HepG2 (cell line): Measurements from ENCODE around the gene ZNF554. TPM values are rescaled to one million over a fixed set of nuclear protein-coding genes. Genes with fewer than 3 reads are reported as not detected.

Experiments used
- ATAC-seq: fragments of 200-7000 bp; cut with Tn5 transposase; 3 replicates; pipeline ENCODE4 v1.9.1; 2020; ENCODE audit warnings: mild to moderate bottlenecking, moderate library complexity
- BruUV-seq: library from RNA; stranded (reverse); fragments of 400-500 nt; replicated peaks from 2 replicates; lab custom pipeline; 2021; lab: Mats Ljungman, UMichigan
- CTCF ChIA-PET: fragments of 300-600 bp; formaldehyde crosslinking; extraction: SDS; loops from one replicate; lab custom pipeline; 2021; ENCODE audit warnings: low total read pairs, inconsistent platforms, low intra/inter-chr PET ratio; lab: Yijun Ruan, JAX
- POLR2A ChIA-PET: fragments of 350-600 bp; sonication (Branson Sonifier 250); formaldehyde crosslinking; loops from one replicate; lab custom pipeline; 2020; ENCODE audit warnings: antibody characterized with exemption, inconsistent platforms; lab: Yijun Ruan, JAX
- DNase-seq: peaks from one replicate; pipeline ENCODE4 v3.0.0-alpha.2; 2015; ENCODE audit warnings: low spot score
- FAIRE-seq: peaks from 3 replicates; lab custom pipeline; 2011; peaks lifted over from hg19 to GRCh38; lab: Jason Lieb, UNC
- H2AFZ ChIP-seq: one replicate; pipeline ENCODE4 v1.6.1; 2011; ENCODE audit warnings: low read length, inconsistent platforms
- H3K27ac ChIP-seq: fragments of 300-600 bp; 3 replicates; pipeline ENCODE4 v1.8.0; 2011; ENCODE audit warnings: mixed run types, mild to moderate bottlenecking, mixed read lengths, low read length, inconsistent platforms; ENCODE audit not compliant: insufficient read depth; ENCODE audit errors: extremely low read length
- H3K27me3 ChIP-seq, 2 experiments: fragments of 200-600 bp in 1 of 2; 2 replicates in 1 of 2; 3 replicates in 1 of 2; pipeline versions ENCODE4 v1.6.0 to v1.8.0; 2011; ENCODE audit warnings: low read length in 2 of 2, mild to moderate bottlenecking in 2 of 2, moderate library complexity in 2 of 2, inconsistent platforms in 1 of 2; ENCODE audit not compliant: insufficient read depth in 2 of 2, control insufficient read depth in 1 of 2
- H3K36me3 ChIP-seq, 2 experiments: fragments of 200-600 bp in 1 of 2; replicated peaks in 1 of 2; 2 replicates in 1 of 2; 3 replicates in 1 of 2; pipeline versions ENCODE4 v1.5.1 to v1.8.0; 2011; ENCODE audit warnings: low read length in 2 of 2, inconsistent platforms in 1 of 2; ENCODE audit not compliant: insufficient read depth in 2 of 2, control insufficient read depth in 1 of 2
- H3K4me1 ChIP-seq: 2 replicates; pipeline ENCODE4 v1.5.1; 2012; ENCODE audit warnings: low read length, inconsistent platforms; ENCODE audit not compliant: insufficient read depth
- H3K4me2 ChIP-seq: 2 replicates; pipeline ENCODE4 v1.6.0; 2011; ENCODE audit warnings: low read depth, low read length, inconsistent platforms
- H3K4me3 ChIP-seq, 3 experiments: fragments of 200-600 bp in 1 of 3; sonication (generic), shearing (Covaris generic) in 1 of 3; replicated peaks in 1 of 3; 2 replicates each; pipeline ENCODE4 v1.5.1; 2011 to 2016; ENCODE audit warnings: low read length in 3 of 3, inconsistent platforms in 2 of 3, low read depth in 2 of 3, mild to moderate bottlenecking in 2 of 3, control low read depth in 1 of 3, mixed read lengths in 1 of 3; ENCODE audit not compliant: insufficient read depth in 1 of 3
- H3K79me2 ChIP-seq: one replicate; pipeline ENCODE4 v1.6.1; 2011; ENCODE audit warnings: low read length, inconsistent platforms; ENCODE audit not compliant: insufficient read depth
- H3K9ac ChIP-seq: 2 replicates; pipeline ENCODE4 v1.6.0; 2011; ENCODE audit warnings: mild to moderate bottlenecking, low read depth, low read length, inconsistent platforms; ENCODE audit not compliant: insufficient read depth
- H3K9me3 ChIP-seq: 2 replicates; pipeline ENCODE4 v1.5.1; 2012; ENCODE audit warnings: mild to moderate bottlenecking, low read length
- H4K20me1 ChIP-seq: 2 replicates; pipeline ENCODE4 v1.6.0; 2011; ENCODE audit warnings: inconsistent platforms, mild to moderate bottlenecking, low read length, moderate library complexity; ENCODE audit not compliant: insufficient read depth
- ARID3A ChIP-seq: IDR thresholded peaks from 2 replicates; pipeline ENCODE4 v1.6.1; 2012; ENCODE audit warnings: low read depth, low read length, improper control_type of control experiment
- GLMP ChIP-seq: sonication (generic); formaldehyde crosslinking; IDR thresholded peaks from 2 replicates; pipeline ENCODE4 v1.9.0; 2021; ENCODE audit warnings: missing genetic modification reagents, mild to moderate bottlenecking, borderline replicate concordance
- HOXA5 ChIP-seq: sonication (generic); formaldehyde crosslinking; IDR thresholded peaks from 2 replicates; pipeline ENCODE4 v1.4.0; 2020; ENCODE audit warnings: missing genetic modification reagents
- JUN ChIP-seq: sonication (generic); formaldehyde crosslinking; IDR thresholded peaks from 2 replicates; pipeline ENCODE4 v1.4.0; 2020; ENCODE audit warnings: mild to moderate bottlenecking, missing genetic modification reagents
- MYPOP ChIP-seq: sonication (generic); formaldehyde crosslinking; IDR thresholded peaks from 2 replicates; pipeline ENCODE4 v1.8.1; 2023; ENCODE audit warnings: mild to moderate bottlenecking, moderate library complexity, missing genetic modification reagents
- TFDP2 ChIP-seq: sonication (generic); formaldehyde crosslinking; IDR thresholded peaks from 2 replicates; pipeline ENCODE4 v1.4.0; 2020; ENCODE audit warnings: missing genetic modification reagents
- U2AF1 ChIP-seq: fragments of 200-400 bp; formaldehyde crosslinking; optimal IDR thresholded peaks from 2 replicates; pipeline ENCODE3; 2017; ENCODE audit warnings: mild to moderate bottlenecking, low read depth, low read length
- ZFP41 ChIP-seq: sonication (generic); formaldehyde crosslinking; IDR thresholded peaks from 2 replicates; pipeline ENCODE4 v1.4.0; 2020; ENCODE audit warnings: mild to moderate bottlenecking, missing genetic modification reagents, borderline replicate concordance
- ZNF552 ChIP-seq: sonication (generic); formaldehyde crosslinking; IDR thresholded peaks from 2 replicates; pipeline ENCODE4 v1.9.0; 2022; ENCODE audit warnings: missing genetic modification reagents, mild to moderate bottlenecking, borderline replicate concordance
- ZNF609 ChIP-seq: sonication (generic); formaldehyde crosslinking; IDR thresholded peaks from 2 replicates; pipeline ENCODE4 v1.4.0; 2020; ENCODE audit warnings: mild to moderate bottlenecking, missing genetic modification reagents, borderline replicate concordance
- WGBS: methylation state at CpG from one replicate; pipeline ENCODE4 v1.1.6; 2017; ENCODE audit warnings: low lambda C conversion rate; 5-methylcytosine and 5-hydroxymethylcytosine counted together
- in situ Hi-C: cut with HindIII; loops from 2 replicates; pipeline ENCODE4 v1.10.0; 2017; ENCODE audit warnings: low pct_unique_long_range_greater_than_20kb; ENCODE audit not compliant: extremely low pct_ligation_motif_present
- intact Hi-C: fragments of 100-400 bp; cut with micrococcal nuclease; formaldehyde crosslinking; loops from one replicate; pipeline ENCODE4 v1.10.0; 2022; ENCODE audit not compliant: unreplicated experiment
- polyA plus RNA-seq, 8 experiments: library from polyadenylated mRNA; depleted of rRNA in 3 of 8; stranded (reverse) in 7 of 8; unstranded in 1 of 8; fragments of >200 nt; fragmentation: Illumina TruSeq in 4 of 8; extraction: Trizol in 4 of 8; gene quantifications; 2 replicates each; pipeline versions ENCODE4 v1.2.1 to v1.2.3, GENCODE V29; 2011 to 2016; ENCODE audit warnings: low read depth in 4 of 8, missing spikeins in 1 of 8, mixed read lengths in 1 of 8; ENCODE audit not compliant: insufficient read depth in 1 of 8
- total RNA-seq, 5 experiments: library from RNA; depleted of rRNA; stranded (reverse); fragments of >200 nt; fragmentation: Illumina TruSeq; extraction: Trizol; gene quantifications; 2 replicates each; pipeline ENCODE4 v1.2.3, GENCODE V29; 2016; ENCODE audit warnings: low read depth in 1 of 5

ZNF554 gene
- total and polyA plus RNA-seq, 2 of the 13 experiments (the other 11 are each of a cell fraction or from before 2014, with no cell fraction given) = 2.2 to 2.7 TPM

GRCh38 chr19:2793126-2793525, 26.5 kb upstream of the ZNF554 start:
- Histone ChIP-seq H4K20me1 (peaks cover 15% of the 10 kb centered on the region), H3K9ac (no peak overlapping the region), H3K27me3 (no peaks in the 10 kb centered on the region), H3K4me2 (no peak overlapping the region), H3K27ac (no peak overlapping the region), H3K36me3 (peaks cover 20 to 57% of the 10 kb centered on the region in 2 experiments), H3K4me3 (no peak overlapping the region), H3K9me3 (no peaks in the 10 kb centered on the region), H3K4me1 (peaks cover 35% of the 10 kb centered on the region), H3K79me2 (peaks cover 11% of the 10 kb centered on the region)
- no peak for DNase-seq
- BruUV-seq = no TSS peak
- 100% methylated on average over 7 of the region's 7 CpGs for WGBS
- FAIRE-seq = no peak
- POLR2A ChIA-PET = no interaction called here
- CTCF ChIA-PET = no interaction called here
- in situ Hi-C loops = no loop called here
- intact Hi-C loops = no loop called here
- TF ChIP-seq ZNF609 (CRISPR knock-in tag) (no peak), ZNF552 (CRISPR knock-in tag) (no peak), HOXA5 (CRISPR knock-in tag) (no peak), U2AF1 (no peak), GLMP (CRISPR knock-in tag) (no peak), MYPOP (CRISPR knock-in tag) (no peak), ARID3A (no peak), JUN (no peak), ZFP41 (CRISPR knock-in tag) (no peak), TFDP2 (no peak)
- TF ChIP-seq, all 625 proteins: peak for 0
- H2AFZ ChIP-seq = no peak overlapping the region
- no peak for ATAC-seq
